ENCODE data around the gene UXT. TPM values are rescaled to one million over a fixed set of nuclear protein-coding genes. Genes with fewer than 3 reads are reported as not detected.

The UXT gene
- total and polyA plus RNA-seq, 4 donors = 58.0 to 153 (median 120) TPM

DNA sequence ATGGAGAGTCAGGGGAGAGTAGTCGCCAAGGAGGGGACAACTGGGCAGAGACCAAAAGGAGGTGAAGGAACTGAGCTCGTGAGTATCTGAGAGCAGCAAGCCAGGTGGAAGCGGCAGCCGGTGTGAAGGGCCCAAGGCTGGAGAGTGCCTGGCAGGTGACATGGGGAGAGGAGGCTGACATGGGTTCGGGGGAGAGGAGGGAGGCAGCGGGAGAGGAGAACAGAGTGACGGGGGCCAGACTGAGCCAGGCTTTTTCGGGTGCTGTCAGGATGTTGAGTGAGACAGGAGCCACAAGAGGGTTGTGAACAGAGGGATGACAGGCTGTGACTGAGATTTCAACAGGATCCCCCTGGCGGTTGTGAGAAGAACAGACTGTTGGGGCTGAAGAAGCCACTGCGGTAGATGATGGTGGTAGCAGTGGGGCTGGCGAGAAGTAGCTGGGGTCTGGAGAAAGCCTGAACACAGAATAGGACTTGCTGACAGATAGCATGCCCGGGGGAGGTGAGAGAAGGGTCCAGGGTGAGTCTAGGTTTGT is 14.4 kb downstream of the UXT start:
- H3K4me1 ChIP-seq (ENCODE audit: control insufficient read depth in 5 of 5, insufficient read depth in 5 of 5, low read length in 5 of 5) = peaks cover 0 to 18% (median 5%) of the 10 kb centered on the region in 5 donors
- H3K9me3 ChIP-seq (ENCODE audit: control insufficient read depth in 4 of 4, insufficient read depth in 3 of 4, low read length in 3 of 4) = peaks cover 0 to 8% (median 0%) of the 10 kb centered on the region in 4 donors
- H3K27me3 ChIP-seq (ENCODE audit: control insufficient read depth in 3 of 3, insufficient read depth in 3 of 3, low read length in 2 of 3) = no peaks in the 10 kb centered on the region
- H3K36me3 ChIP-seq (ENCODE audit: control insufficient read depth in 4 of 4, insufficient read depth in 4 of 4, low read length in 4 of 4) = peaks cover 4 to 9% (median 8%) of the 10 kb centered on the region in 4 donors
- DNase-seq (peak; percentile 24 to 58 (median 40)), ATAC-seq (ENCODE audit: insufficient read depth, low FRiP score) (no peak)
- WGBS, 2 donors = 59 to 76% methylated on average over 12 of the region's 12 CpGs
- no peak overlapping the region for H3K9ac ChIP-seq (ENCODE audit: insufficient read depth in 1 of 2, low read length in 2 of 2)
- TF ChIP-seq, protein P1, sequence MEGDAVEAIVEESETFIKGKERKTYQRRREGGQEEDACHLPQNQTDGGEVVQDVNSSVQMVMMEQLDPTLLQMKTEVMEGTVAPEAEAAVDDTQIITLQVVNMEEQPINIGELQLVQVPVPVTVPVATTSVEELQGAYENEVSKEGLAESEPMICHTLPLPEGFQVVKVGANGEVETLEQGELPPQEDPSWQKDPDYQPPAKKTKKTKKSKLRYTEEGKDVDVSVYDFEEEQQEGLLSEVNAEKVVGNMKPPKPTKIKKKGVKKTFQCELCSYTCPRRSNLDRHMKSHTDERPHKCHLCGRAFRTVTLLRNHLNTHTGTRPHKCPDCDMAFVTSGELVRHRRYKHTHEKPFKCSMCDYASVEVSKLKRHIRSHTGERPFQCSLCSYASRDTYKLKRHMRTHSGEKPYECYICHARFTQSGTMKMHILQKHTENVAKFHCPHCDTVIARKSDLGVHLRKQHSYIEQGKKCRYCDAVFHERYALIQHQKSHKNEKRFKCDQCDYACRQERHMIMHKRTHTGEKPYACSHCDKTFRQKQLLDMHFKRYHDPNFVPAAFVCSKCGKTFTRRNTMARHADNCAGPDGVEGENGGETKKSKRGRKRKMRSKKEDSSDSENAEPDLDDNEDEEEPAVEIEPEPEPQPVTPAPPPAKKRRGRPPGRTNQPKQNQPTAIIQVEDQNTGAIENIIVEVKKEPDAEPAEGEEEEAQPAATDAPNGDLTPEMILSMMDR (IDR thresholded peaks at IDR 0.05; ENCODE audit: control extremely low read depth, extremely low read depth) = no peak
- no peak overlapping the region for H3K27ac ChIP-seq (ENCODE audit: low read depth in 1 of 2, low read length in 1 of 2)
- H3K4me3 ChIP-seq = no peak overlapping the region

DNA sequence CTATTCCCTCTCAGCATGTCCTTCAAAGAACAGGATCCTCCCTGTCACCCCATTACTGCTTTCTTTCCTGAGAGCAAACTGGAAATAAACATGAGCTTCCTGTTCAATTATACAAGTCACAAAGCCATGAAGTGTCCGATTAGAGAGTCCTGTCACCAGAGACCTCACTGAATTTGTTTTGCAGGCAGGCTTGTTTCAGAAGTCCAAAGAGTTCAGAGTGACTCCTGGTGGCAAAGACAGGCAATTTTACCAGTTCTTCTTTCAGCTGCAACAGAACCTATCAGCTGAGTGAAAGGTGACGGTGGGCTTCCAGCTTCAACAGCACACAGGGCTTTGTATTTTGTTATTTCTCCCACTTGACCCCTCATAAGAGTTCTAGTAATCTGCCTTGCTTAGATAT is 15.1 kb downstream of the UXT start:
- Histone ChIP-seq H3K4me1 (ENCODE audit: control insufficient read depth in 5 of 5, insufficient read depth in 5 of 5, low read length in 5 of 5) (peaks cover 0 to 12% (median 0%) of the 10 kb centered on the region in 5 donors), H3K9me3 (ENCODE audit: control insufficient read depth in 4 of 4, insufficient read depth in 3 of 4, low read length in 3 of 4) (peaks cover 0 to 11% (median 0%) of the 10 kb centered on the region in 4 donors), H3K27ac (ENCODE audit: low read depth in 1 of 2, low read length in 1 of 2) (no peak overlapping the region), H3K27me3 (ENCODE audit: control insufficient read depth in 3 of 3, insufficient read depth in 3 of 3, low read length in 2 of 3) (no peaks in the 10 kb centered on the region), H3K4me3 (no peak overlapping the region), H3K9ac (ENCODE audit: insufficient read depth in 1 of 2, low read length in 2 of 2) (no peak overlapping the region), H3K36me3 (ENCODE audit: control insufficient read depth in 4 of 4, insufficient read depth in 4 of 4, low read length in 4 of 4) (peaks cover 5 to 11% (median 9%) of the 10 kb centered on the region in 4 donors)
- TF ChIP-seq, protein P1 (IDR thresholded peaks at IDR 0.05; ENCODE audit: control extremely low read depth, extremely low read depth) = no peak
- 11 to 32% methylated on average over 2 of the region's 2 CpGs for WGBS, 2 donors
- no peak for ATAC-seq (ENCODE audit: insufficient read depth, low FRiP score)
- DNase-seq = peak in 2 of 3 donors; percentile 51 to 69

DNA sequence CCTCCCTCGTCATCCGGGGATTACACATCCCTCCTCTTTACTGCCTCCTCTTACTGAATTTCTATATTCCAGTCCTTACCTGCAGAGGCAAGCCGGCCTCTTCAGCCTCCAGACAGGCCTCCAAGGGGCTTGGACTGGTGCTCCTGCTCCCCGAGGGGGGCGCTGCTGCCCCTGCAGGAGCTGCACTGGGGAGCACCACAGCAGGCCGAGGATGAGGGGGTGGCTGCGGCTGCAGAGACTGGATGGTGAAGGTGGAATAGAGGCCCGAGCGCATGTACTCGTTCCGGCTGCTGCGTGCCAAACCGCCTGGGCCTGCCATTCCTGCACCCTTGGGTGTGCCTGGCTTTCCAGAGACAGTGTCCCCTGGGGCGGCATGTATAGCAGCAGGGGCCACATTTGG is 20.2 kb downstream of the UXT start:
- DNase-seq = no peak
- Histone ChIP-seq H3K9me3 (ENCODE audit: control insufficient read depth in 4 of 4, insufficient read depth in 3 of 4, low read length in 3 of 4) (peaks cover 0 to 10% (median 0%) of the 10 kb centered on the region in 4 donors), H3K4me3 (no peak overlapping the region), H3K9ac (ENCODE audit: insufficient read depth in 1 of 2, low read length in 2 of 2) (no peak overlapping the region), H3K4me1 (ENCODE audit: control insufficient read depth in 5 of 5, insufficient read depth in 5 of 5, low read length in 5 of 5) (peaks cover 0 to 2% (median 0%) of the 10 kb centered on the region in 5 donors), H3K27me3 (ENCODE audit: control insufficient read depth in 3 of 3, insufficient read depth in 3 of 3, low read length in 2 of 3) (no peaks in the 10 kb centered on the region), H3K27ac (ENCODE audit: low read depth in 1 of 2, low read length in 1 of 2) (no peak overlapping the region), H3K36me3 (ENCODE audit: control insufficient read depth in 4 of 4, insufficient read depth in 4 of 4, low read length in 4 of 4) (peaks cover 5 to 19% (median 10%) of the 10 kb centered on the region in 4 donors)
- TF ChIP-seq, protein P1 (IDR thresholded peaks at IDR 0.05; ENCODE audit: control extremely low read depth, extremely low read depth) = no peak
- ATAC-seq (ENCODE audit: insufficient read depth, low FRiP score) = no peak
- WGBS, 2 donors = 89 to 91% methylated on average over 9 to 14 of the region's 14 CpGs
